Loucy (cell line): ENCODE results near the gene ADAMTSL2.
A peak's percentile ranks its signal among the peaks of the same experiment; 100 is the strongest.

Source experiments
- H2AFZ ChIP-seq: fragments of 200-600 bp; sonication (generic); 2 replicates; pipeline ENCODE4 v1.6.0; 2016; ENCODE audit warnings: antibody characterized with exemption, mild to moderate bottlenecking, low read length, moderate library complexity
- H3F3A ChIP-seq: fragments of 200-600 bp; 2 replicates; pipeline ENCODE4 v1.6.0; 2016; ENCODE audit warnings: antibody characterized with exemption, low read depth, mild to moderate bottlenecking
- H3K27me3 ChIP-seq: fragments of 200-600 bp; sonication (generic); 2 replicates; pipeline ENCODE4 v1.6.1; 2014; ENCODE audit warnings: low read length, mild to moderate bottlenecking; ENCODE audit not compliant: insufficient read depth, poor library complexity, severe bottlenecking
- H3K36me3 ChIP-seq: fragments of 200-600 bp; sonication (generic); 2 replicates; pipeline ENCODE4 v1.6.1; 2016; ENCODE audit warnings: low read length; ENCODE audit not compliant: insufficient read depth
- H3K4me1 ChIP-seq: fragments of 200-600 bp; sonication (generic); 2 replicates; pipeline ENCODE4 v1.5.1; 2014; ENCODE audit warnings: low read length, mild to moderate bottlenecking; ENCODE audit not compliant: insufficient read depth, poor library complexity, severe bottlenecking
- H3K4me2 ChIP-seq: fragments of 200-600 bp; sonication (generic); 2 replicates; pipeline ENCODE4 v1.6.0; 2014; ENCODE audit warnings: antibody characterized with exemption, low read length, low read depth, mild to moderate bottlenecking; ENCODE audit not compliant: poor library complexity, severe bottlenecking
- H3K4me3 ChIP-seq: fragments of 200-600 bp; sonication (generic); 2 replicates; pipeline ENCODE4 v1.5.1; 2014; ENCODE audit warnings: low read length, mild to moderate bottlenecking, mixed read lengths; ENCODE audit not compliant: poor library complexity, severe bottlenecking
- H3K79me2 ChIP-seq: fragments of 200-600 bp; sonication (generic); 2 replicates; pipeline ENCODE4 v1.6.1; 2014; ENCODE audit warnings: low read length; ENCODE audit not compliant: insufficient read depth
- H3K9ac ChIP-seq: fragments of 200-600 bp; sonication (generic); 2 replicates; pipeline ENCODE4 v1.6.0; 2014; ENCODE audit warnings: mild to moderate bottlenecking, low read depth, low read length, moderate library complexity; ENCODE audit not compliant: poor library complexity, severe bottlenecking
- H3K9me2 ChIP-seq: fragments of 200-600 bp; sonication (generic); replicated peaks from 2 replicates; pipeline ENCODE4 v1.6.1; 2016; ENCODE audit warnings: low read depth, low read length, mixed read lengths
- H3K9me3 ChIP-seq: fragments of 200-600 bp; sonication (generic); 2 replicates; pipeline ENCODE4 v1.6.1; 2014; ENCODE audit warnings: mild to moderate bottlenecking, antibody characterized with exemption, low read length, low read depth; ENCODE audit not compliant: insufficient read depth
- H4K20me1 ChIP-seq: fragments of 200-600 bp; sonication (generic); 2 replicates; pipeline ENCODE4 v1.6.0; 2014; ENCODE audit warnings: antibody characterized with exemption, low read length, mild to moderate bottlenecking; ENCODE audit not compliant: insufficient read depth, poor library complexity, severe bottlenecking
- EZH2phosphoT487 ChIP-seq: fragments of 200-600 bp; IDR thresholded peaks from 2 replicates; pipeline ENCODE4 v1.6.1; 2018; ENCODE audit warnings: antibody characterized with exemption, mild to moderate bottlenecking, moderate library complexity, borderline replicate concordance
- TF ChIP-seq, protein P1 (sequence below): fragments of 200-600 bp; sonication (generic); conservative IDR thresholded peaks from 2 replicates; pipeline ENCODE4 v1.5.1; 2014; ENCODE audit warnings: mild to moderate bottlenecking, antibody characterized with exemption, low read length

ADAMTSL2 gene

GRCh38 chr9:133587051-133587450 is 52.5 kb downstream of the ADAMTSL2 start:
- Histone ChIP-seq H3K4me3 (peak overlapping the region; percentile 81), H2AFZ (no peak overlapping the region), H3K9me3 (no peaks in the 10 kb centered on the region), H3K79me2 (peaks cover 29% of the 10 kb centered on the region), H3K36me3 (no peaks in the 10 kb centered on the region), H3K27me3 (no peaks in the 10 kb centered on the region), H3F3A (peaks cover 9% of the 10 kb centered on the region; the same call in 1 of the 2 replicates), H3K9me2 (no peaks in the 10 kb centered on the region), H4K20me1 (no peaks in the 10 kb centered on the region), H3K4me1 (peaks cover 56% of the 10 kb centered on the region), H3K9ac (peak overlapping the region; percentile 93), H3K4me2 (peak overlapping the region; percentile 94)
- TF ChIP-seq, protein P1, sequence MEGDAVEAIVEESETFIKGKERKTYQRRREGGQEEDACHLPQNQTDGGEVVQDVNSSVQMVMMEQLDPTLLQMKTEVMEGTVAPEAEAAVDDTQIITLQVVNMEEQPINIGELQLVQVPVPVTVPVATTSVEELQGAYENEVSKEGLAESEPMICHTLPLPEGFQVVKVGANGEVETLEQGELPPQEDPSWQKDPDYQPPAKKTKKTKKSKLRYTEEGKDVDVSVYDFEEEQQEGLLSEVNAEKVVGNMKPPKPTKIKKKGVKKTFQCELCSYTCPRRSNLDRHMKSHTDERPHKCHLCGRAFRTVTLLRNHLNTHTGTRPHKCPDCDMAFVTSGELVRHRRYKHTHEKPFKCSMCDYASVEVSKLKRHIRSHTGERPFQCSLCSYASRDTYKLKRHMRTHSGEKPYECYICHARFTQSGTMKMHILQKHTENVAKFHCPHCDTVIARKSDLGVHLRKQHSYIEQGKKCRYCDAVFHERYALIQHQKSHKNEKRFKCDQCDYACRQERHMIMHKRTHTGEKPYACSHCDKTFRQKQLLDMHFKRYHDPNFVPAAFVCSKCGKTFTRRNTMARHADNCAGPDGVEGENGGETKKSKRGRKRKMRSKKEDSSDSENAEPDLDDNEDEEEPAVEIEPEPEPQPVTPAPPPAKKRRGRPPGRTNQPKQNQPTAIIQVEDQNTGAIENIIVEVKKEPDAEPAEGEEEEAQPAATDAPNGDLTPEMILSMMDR: no peak
- TF ChIP-seq EZH2phosphoT487: no peak

- Histone ChIP-seq H3F3A (peaks cover 9% of the 10 kb centered on the region; the same call in 1 of the 2 replicates), H3K36me3 (no peaks in the 10 kb centered on the region), H3K4me3 (peak overlapping the region; percentile 81), H3K4me1 (peaks cover 51% of the 10 kb centered on the region), H2AFZ (no peak overlapping the region), H3K27me3 (no peaks in the 10 kb centered on the region), H3K9ac (peak overlapping the region; percentile 93), H3K9me3 (no peaks in the 10 kb centered on the region), H3K4me2 (peak overlapping the region; percentile 94), H4K20me1 (no peaks in the 10 kb centered on the region), H3K79me2 (peaks cover 29% of the 10 kb centered on the region), H3K9me2 (no peaks in the 10 kb centered on the region)
- TF ChIP-seq, protein P1: no peak
- no peak for TF ChIP-seq EZH2phosphoT487
Observed at GRCh38 chr9:133587466-133587865, 53.0 kb downstream of the ADAMTSL2 start.

DNA sequence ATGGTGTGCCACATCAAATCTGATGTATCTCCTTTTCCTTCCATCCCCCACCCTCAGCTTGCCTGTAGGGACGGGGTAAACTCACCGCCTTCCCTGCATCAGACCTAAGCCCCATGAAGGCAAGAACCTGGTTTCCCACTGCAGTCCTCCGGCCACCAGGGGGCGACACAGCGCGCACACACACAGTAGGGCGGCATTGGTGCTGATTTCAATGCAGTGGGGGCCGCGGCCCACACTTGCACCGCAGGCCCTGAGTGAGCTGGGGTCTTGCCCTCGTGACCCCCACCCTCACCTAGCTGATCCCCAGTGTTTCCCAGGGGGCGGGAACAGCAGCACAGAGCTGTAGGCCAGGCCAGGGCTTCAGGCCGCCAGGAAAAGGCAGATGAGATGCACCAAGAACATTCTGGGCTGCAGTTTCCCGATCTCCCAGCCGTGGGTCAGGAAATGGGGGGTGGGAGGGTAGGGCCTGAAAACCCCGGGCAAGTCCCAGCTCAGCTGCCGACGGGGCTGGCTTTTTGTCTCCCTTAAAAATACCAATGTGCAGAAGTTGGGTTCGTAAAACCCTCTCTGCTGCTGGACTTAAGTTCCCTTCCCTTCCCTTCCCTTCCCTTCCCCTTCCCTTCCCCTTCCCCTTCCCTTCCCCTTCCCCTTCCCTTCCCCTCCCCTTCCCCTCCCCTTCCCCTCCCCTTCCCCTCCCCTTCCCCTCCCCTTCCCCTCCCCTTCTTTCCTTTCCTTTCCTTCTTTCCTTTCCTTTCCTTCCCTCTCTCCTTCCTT is 55.1 kb downstream of the ADAMTSL2 start:
- Histone ChIP-seq H3K27me3 (no peaks in the 10 kb centered on the region), H3K9me3 (no peaks in the 10 kb centered on the region), H3K9ac (no peak overlapping the region), H3K4me2 (no peak overlapping the region), H4K20me1 (no peaks in the 10 kb centered on the region), H3K4me1 (peaks cover 30% of the 10 kb centered on the region), H3K79me2 (peaks cover 29% of the 10 kb centered on the region), H3K9me2 (no peaks in the 10 kb centered on the region), H3K36me3 (no peaks in the 10 kb centered on the region), H3K4me3 (no peak overlapping the region), H3F3A (peaks cover 4% of the 10 kb centered on the region; the same call in 1 of the 2 replicates), H2AFZ (no peak overlapping the region)
- TF ChIP-seq EZH2phosphoT487: no peak
- TF ChIP-seq, protein P1: peak; percentile 86
